H1 (cell line): ENCODE data around the gene PPFIA2. TPM values are rescaled to one million over a fixed set of nuclear protein-coding genes. Genes with fewer than 3 reads are reported as not detected.

Experiments
- CTCF ChIA-PET: fragments of 300-600 bp; sonication (Branson Sonifier 250); formaldehyde crosslinking; loops from one replicate; lab custom pipeline; 2021; ENCODE audit not compliant: partially characterized antibody; lab: Charles Lee
- POLR2A ChIA-PET: fragments of 300-600 bp; sonication (Branson Sonifier 250); formaldehyde crosslinking; loops from one replicate; lab custom pipeline; 2021; ENCODE audit warnings: inconsistent platforms; ENCODE audit not compliant: partially characterized antibody; lab: Charles Lee
- DNase-seq, 2 experiments: peaks; one replicate each; pipeline versions ENCODE4 v3.0.0 to v3.0.0-alpha.2; 2010 to 2022; ENCODE audit warnings: low spot score in 2 of 2, low read depth in 1 of 2, mixed read lengths in 1 of 2
- FAIRE-seq: peaks from 2 replicates; lab custom pipeline; 2011; peaks lifted over from hg19 to GRCh38; lab: Jason Lieb, UNC
- H2AFZ ChIP-seq: 2 replicates; pipeline ENCODE4 v1.8.1; 2012; ENCODE audit warnings: low read length, inconsistent platforms
- H2AK5ac ChIP-seq: 2 replicates; pipeline ENCODE4 v1.6.1; 2013; ENCODE audit warnings: low read depth, low read length
- H2BK120ac ChIP-seq: replicated peaks from 2 replicates; pipeline ENCODE3; 2013; ENCODE audit warnings: low read depth, low read length, inconsistent platforms
- H2BK12ac ChIP-seq: 2 replicates; pipeline ENCODE4 v1.6.1; 2013; ENCODE audit warnings: low read depth, low read length
- H2BK15ac ChIP-seq: 2 replicates; pipeline ENCODE4 v1.6.1; 2013; ENCODE audit warnings: low read length
- H2BK20ac ChIP-seq: 2 replicates; pipeline ENCODE4 v1.6.1; 2013; ENCODE audit warnings: low read length
- H2BK5ac ChIP-seq: 2 replicates; pipeline ENCODE4 v1.6.1; 2013; ENCODE audit warnings: low read depth, low read length
- H3K14ac ChIP-seq: 2 replicates; pipeline ENCODE4 v1.6.1; 2013; ENCODE audit warnings: inconsistent platforms; ENCODE audit not compliant: insufficient read length
- H3K18ac ChIP-seq: 2 replicates; pipeline ENCODE4 v1.6.1; 2013; ENCODE audit warnings: low read length; ENCODE audit errors: extremely low read depth
- H3K23ac ChIP-seq: 2 replicates; pipeline ENCODE4 v1.6.1; 2013; ENCODE audit warnings: inconsistent platforms; ENCODE audit not compliant: insufficient read length
- H3K23me2 ChIP-seq: 2 replicates; pipeline ENCODE4 v1.6.1; 2013; ENCODE audit warnings: low read depth, low read length
- H3K27ac ChIP-seq: 2 replicates; pipeline ENCODE4 v1.6.1; 2011; ENCODE audit warnings: low read depth, low read length, inconsistent platforms
- H3K27me3 ChIP-seq, 4 experiments: replicated peaks in 1 of 4; 1 replicate in 1 of 4; 2 replicates in 3 of 4; pipeline versions ENCODE4 v1.6.1 to v1.8.1; 2011 to 2013; ENCODE audit warnings: low read length in 3 of 4, mild to moderate bottlenecking in 3 of 4, inconsistent platforms in 2 of 4, mixed read lengths in 2 of 4, moderate library complexity in 1 of 4; ENCODE audit not compliant: control insufficient read depth in 3 of 4, insufficient read depth in 3 of 4; ENCODE audit errors: extremely low read depth in 1 of 4
- H3K36me3 ChIP-seq, 4 experiments: 2 replicates each; pipeline versions ENCODE4 v1.6.1 to v1.8.1; 2011 to 2013; ENCODE audit warnings: mild to moderate bottlenecking in 4 of 4, low read length in 3 of 4, moderate library complexity in 2 of 4, control low read depth in 1 of 4, inconsistent platforms in 1 of 4; ENCODE audit not compliant: insufficient read depth in 4 of 4, control insufficient read depth in 2 of 4
- H3K4ac ChIP-seq: replicated peaks from 2 replicates; pipeline ENCODE3; 2013; ENCODE audit warnings: low read length, low read depth, mixed read lengths, inconsistent platforms; ENCODE audit not compliant: insufficient read length
- H3K4me1 ChIP-seq, 4 experiments: replicated peaks in 1 of 4; 1 replicate in 1 of 4; 2 replicates in 3 of 4; pipeline versions ENCODE4 v1.6.1 to v1.8.1; 2011 to 2013; ENCODE audit warnings: low read length in 3 of 4, inconsistent platforms in 2 of 4, mixed read lengths in 1 of 4; ENCODE audit not compliant: insufficient read depth in 4 of 4, control insufficient read depth in 3 of 4
- H3K4me2 ChIP-seq, 2 experiments: 2 replicates each; pipeline versions ENCODE4 v1.6.1 to v1.8.1; 2011 to 2013; ENCODE audit warnings: low read depth in 2 of 2, low read length in 2 of 2, control low read depth in 1 of 2, inconsistent platforms in 1 of 2, mild to moderate bottlenecking in 1 of 2; ENCODE audit not compliant: insufficient read depth in 1 of 2
- H3K4me3 ChIP-seq, 4 experiments: fragments of 200-600, 300-600 bp in 1 of 4; sonication (generic), shearing (Covaris generic), sonication (Bioruptor Twin) in 1 of 4; 2 replicates each; pipeline versions ENCODE4 v1.5.1 to v1.8.1; 2011 to 2016; ENCODE audit warnings: low read length in 4 of 4, low read depth in 3 of 4, control low read depth in 2 of 4, inconsistent platforms in 2 of 4, mild to moderate bottlenecking in 2 of 4, mixed read lengths in 1 of 4, moderate library complexity in 1 of 4; ENCODE audit not compliant: insufficient read depth in 2 of 4; ENCODE audit errors: extremely low read depth in 1 of 4
- H3K56ac ChIP-seq: replicated peaks from 2 replicates; pipeline ENCODE3; 2013; ENCODE audit warnings: low read depth, mild to moderate bottlenecking, mixed read lengths, low read length, inconsistent platforms; ENCODE audit not compliant: insufficient read length
- H3K79me1 ChIP-seq: 2 replicates; pipeline ENCODE4 v1.6.1; 2013; ENCODE audit warnings: low read depth, low read length, control low read depth
- H3K79me2 ChIP-seq, 2 experiments: 2 replicates each; pipeline versions ENCODE4 v1.6.1 to v1.8.1; 2012 to 2013; ENCODE audit warnings: low read length in 2 of 2, mild to moderate bottlenecking in 2 of 2, inconsistent platforms in 1 of 2; ENCODE audit not compliant: insufficient read depth in 2 of 2, control insufficient read depth in 1 of 2
- H3K9ac ChIP-seq, 4 experiments: replicated peaks in 1 of 4; 1 replicate in 1 of 4; 2 replicates in 3 of 4; pipeline versions ENCODE4 v1.6.1 to v1.8.1; 2011 to 2013; ENCODE audit warnings: low read depth in 3 of 4, low read length in 3 of 4, control low read depth in 2 of 4, mild to moderate bottlenecking in 2 of 4, moderate library complexity in 2 of 4, inconsistent platforms in 1 of 4; ENCODE audit errors: extremely low read depth in 1 of 4
- H3K9me3 ChIP-seq, 2 experiments: 2 replicates each; pipeline versions ENCODE4 v1.6.1 to v1.8.1; 2012 to 2013; ENCODE audit warnings: mild to moderate bottlenecking in 2 of 2, moderate library complexity in 2 of 2, control low read depth in 1 of 2, inconsistent platforms in 1 of 2, low read depth in 1 of 2, low read length in 1 of 2, mixed read lengths in 1 of 2; ENCODE audit not compliant: insufficient read depth in 2 of 2
- H4K20me1 ChIP-seq, 2 experiments: replicated peaks in 1 of 2; 2 replicates each; pipeline versions ENCODE3 to v1.8.1; 2011 to 2013; ENCODE audit warnings: inconsistent platforms in 2 of 2, low read length in 2 of 2, mild to moderate bottlenecking in 1 of 2; ENCODE audit not compliant: insufficient read depth in 2 of 2, control insufficient read depth in 1 of 2
- H4K5ac ChIP-seq: 2 replicates; pipeline ENCODE4 v1.6.1; 2013; ENCODE audit warnings: low read length, low read depth, mixed read lengths, inconsistent platforms; ENCODE audit not compliant: insufficient read length
- H4K8ac ChIP-seq: 2 replicates; pipeline ENCODE4 v1.8.0; 2013; ENCODE audit warnings: mild to moderate bottlenecking, moderate library complexity, low read length, inconsistent platforms; ENCODE audit not compliant: insufficient read depth; ENCODE audit errors: extremely low read depth
- H4K91ac ChIP-seq: replicated peaks from 2 replicates; pipeline ENCODE3; 2013; ENCODE audit warnings: low read length, mixed read lengths, inconsistent platforms; ENCODE audit not compliant: insufficient read length
- NRF1 ChIP-seq: IDR thresholded peaks from 2 replicates; pipeline ENCODE4 v1.6.1; 2011; ENCODE audit warnings: mild to moderate bottlenecking, low read depth, low read length, improper control_type of control experiment
- SUZ12 ChIP-seq: fragments of 200-600 bp; sonication (generic); IDR thresholded peaks from 2 replicates; pipeline ENCODE4 v1.6.1; 2012; ENCODE audit warnings: mild to moderate bottlenecking, inconsistent platforms, low read length, moderate library complexity, mixed read lengths
- USF2 ChIP-seq: IDR thresholded peaks from 2 replicates; pipeline ENCODE4 v1.6.1; 2011; ENCODE audit warnings: low read length, improper control_type of control experiment
- WGBS, 2 experiments: shearing (Covaris generic) in 1 of 2; methylation state at CpG; one replicate each; pipeline versions ENCODE4 v1.1.6 to v1.1.7; 2013 to 2015; ENCODE audit warnings: low lambda C conversion rate in 2 of 2, mixed read lengths in 2 of 2, inconsistent platforms in 1 of 2, low coverage in 1 of 2, missing lambda C conversion rate in 1 of 2; ENCODE audit not compliant: insufficient replicate concordance in 2 of 2, insufficient coverage in 1 of 2, insufficient read length in 1 of 2; ENCODE audit errors: extremely low coverage in 1 of 2, missing lambda C conversion rate in 1 of 2; 5-methylcytosine and 5-hydroxymethylcytosine counted together
- polyA plus RNA-seq, 7 experiments: library from polyadenylated mRNA; depleted of rRNA in 3 of 7; stranded (reverse) in 5 of 7; unstranded in 2 of 7; fragments of >200 nt in 5 of 7; fragments of 200-250 nt in 2 of 7; gene quantifications; 1 replicate in 5 of 7; 2 replicates in 1 of 7; 4 replicates in 1 of 7; pipeline versions ENCODE4 v1.2.1 to v1.2.3, GENCODE V29; 2011 to 2013; ENCODE audit warnings: missing spikeins in 2 of 7, mixed read lengths in 2 of 7
- total RNA-seq: library from RNA; stranded (reverse); fragmentation: NEBNext Ultra II Directional; extraction: Animal tissue kit (Norgen Biotek cat#: 25700); gene quantifications from 2 replicates; pipeline ENCODE4 v1.2.1, GENCODE V29; 2021

PPFIA2 gene
- total and polyA plus RNA-seq, 2 of the 8 experiments (the other 6 are each of a cell fraction or from before 2014, with no cell fraction given), result 1.2 to 1.8 TPM

DNA sequence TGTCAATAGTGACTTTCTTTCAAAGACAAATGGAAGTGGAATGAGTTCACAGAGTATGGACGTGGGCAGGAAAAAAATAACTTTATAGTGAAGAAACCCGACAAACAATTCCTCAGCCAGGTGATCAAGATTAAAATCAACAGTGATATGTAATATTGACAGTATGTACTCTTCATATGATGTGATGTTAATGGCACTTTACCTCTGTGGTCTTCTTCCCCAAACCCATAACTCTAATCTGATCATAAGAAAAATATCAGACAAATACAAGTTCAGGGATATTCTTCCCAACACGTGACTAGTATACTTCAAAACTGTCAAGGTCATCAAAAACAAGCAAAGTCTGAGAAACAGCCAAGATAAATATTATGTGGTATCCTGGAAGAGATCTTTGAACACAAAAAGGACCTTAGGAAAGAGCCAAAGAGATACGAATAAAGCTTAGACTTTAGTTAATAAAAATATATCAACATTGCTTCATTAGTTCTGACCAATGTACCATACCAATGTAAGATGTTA is 215.5 kb downstream of the PPFIA2 start:
- WGBS, 2 experiments, result 92% methylated on average over 4 of the region's 4 CpGs; no CpG with 5 or more reads in 1 of the 2 experiments
- Histone ChIP-seq H2BK5ac (no peak overlapping the region), H3K9ac (no peak overlapping the region), H2BK20ac (no peak overlapping the region), H2AFZ (no peak overlapping the region), H3K27me3 (no peaks in the 10 kb centered on the region), H3K18ac (no peak overlapping the region), H4K5ac (no peak overlapping the region), H3K9me3 (no peaks in the 10 kb centered on the region), H3K4me2 (no peak overlapping the region), H4K8ac (no peak overlapping the region), H3K79me2 (no peaks in the 10 kb centered on the region), H3K14ac (no peak overlapping the region), H3K23me2 (no peaks in the 10 kb centered on the region), H3K79me1 (no peaks in the 10 kb centered on the region), H2BK120ac (no peak overlapping the region), H3K23ac (no peak overlapping the region), H3K56ac (no peak overlapping the region), H4K20me1 (no peaks in the 10 kb centered on the region), H2AK5ac (no peak overlapping the region), H3K4me3 (no peak overlapping the region), H3K36me3 (no peaks in the 10 kb centered on the region), H3K4ac (no peak overlapping the region), H2BK12ac (no peak overlapping the region), H3K27ac (no peak overlapping the region), H4K91ac (no peak overlapping the region), H2BK15ac (no peak overlapping the region), H3K4me1 (peaks cover 0 to 2% (median 0%) of the 10 kb centered on the region in 4 experiments; a peak in 2 of 7 replicates)
- ChIA-PET POLR2A (no interaction called here), CTCF (no interaction called here)
- DNase-seq (no peak), FAIRE-seq (no peak)
- TF ChIP-seq SUZ12, result no peak
- no peak for TF ChIP-seq NRF1
- TF ChIP-seq USF2, result no peak
